Vagina (tissue), 2 donors: ENCODE data around the gene KCNA2. TPM values are rescaled to one million over a fixed set of nuclear protein-coding genes. Genes with fewer than 3 reads are reported as not detected.

ENCODE experiments used
- DNase-seq, 2 donors: peaks; one replicate each; pipeline ENCODE4 v3.0.0-alpha.2; 2017; ENCODE audit errors: extremely low spot score in 2 of 2
- H3K27ac ChIP-seq: fragments of 200-600 bp; sonication (generic); one replicate; pipeline ENCODE4 v1.5.1; 2019
- H3K27me3 ChIP-seq: fragments of 200-600 bp; sonication (generic); one replicate; pipeline ENCODE4 v1.5.1; 2019
- H3K36me3 ChIP-seq, 2 donors: fragments of 200-600 bp; sonication (generic); one replicate each; pipeline ENCODE4 v1.5.1; 2017 to 2019
- H3K4me1 ChIP-seq: fragments of 200-600 bp; sonication (generic); one replicate; pipeline ENCODE4 v1.5.1; 2019
- H3K4me3 ChIP-seq, 2 donors: fragments of 200-600 bp; sonication (generic); 1 replicate in 1 of 2; 2 replicates in 1 of 2; pipeline ENCODE4 v1.5.1; 2016 to 2019
- H3K9me3 ChIP-seq: fragments of 200-600 bp; sonication (generic); one replicate; pipeline ENCODE4 v1.5.1; 2019
- POLR2A ChIP-seq, 2 donors: fragments of 450-650 bp; IDR thresholded peaks; one replicate each; pipeline ENCODE4 v1.6.1; 2017; ENCODE audit warnings: antibody characterized with exemption in 2 of 2, mild to moderate bottlenecking in 2 of 2, moderate library complexity in 2 of 2
- POLR2AphosphoS5 ChIP-seq, 2 donors: sonication (generic); formaldehyde crosslinking; IDR thresholded peaks; one replicate each; pipeline ENCODE4 v1.9.0; 2017; ENCODE audit warnings: antibody characterized with exemption in 2 of 2, mild to moderate bottlenecking in 2 of 2, low read depth in 1 of 2; ENCODE audit not compliant: insufficient read depth in 1 of 2
- intact Hi-C: fragments of 100-400 bp; cut with DNase I; formaldehyde crosslinking; loops from one replicate; pipeline ENCODE4 v1.15.1; 2023
- total RNA-seq: library from RNA; depleted of rRNA; stranded (reverse); fragments of >200 nt; gene quantifications from one replicate; pipeline ENCODE4 v1.2.3, GENCODE V29; 2016
- TF ChIP-seq, protein P1 (sequence below), 3 experiments: fragments of 450-650 bp in 2 of 3; fragments of 200-600 bp in 1 of 3; sonication (generic) in 1 of 3; IDR thresholded peaks; one replicate each; pipeline ENCODE4 v1.5.1; 2017 to 2019; ENCODE audit warnings: antibody characterized with exemption in 3 of 3, mild to moderate bottlenecking in 2 of 3, moderate library complexity in 2 of 3

Gene KCNA2
- total RNA-seq, 1 donor from 2014 or later = 0.74 TPM

DNA sequence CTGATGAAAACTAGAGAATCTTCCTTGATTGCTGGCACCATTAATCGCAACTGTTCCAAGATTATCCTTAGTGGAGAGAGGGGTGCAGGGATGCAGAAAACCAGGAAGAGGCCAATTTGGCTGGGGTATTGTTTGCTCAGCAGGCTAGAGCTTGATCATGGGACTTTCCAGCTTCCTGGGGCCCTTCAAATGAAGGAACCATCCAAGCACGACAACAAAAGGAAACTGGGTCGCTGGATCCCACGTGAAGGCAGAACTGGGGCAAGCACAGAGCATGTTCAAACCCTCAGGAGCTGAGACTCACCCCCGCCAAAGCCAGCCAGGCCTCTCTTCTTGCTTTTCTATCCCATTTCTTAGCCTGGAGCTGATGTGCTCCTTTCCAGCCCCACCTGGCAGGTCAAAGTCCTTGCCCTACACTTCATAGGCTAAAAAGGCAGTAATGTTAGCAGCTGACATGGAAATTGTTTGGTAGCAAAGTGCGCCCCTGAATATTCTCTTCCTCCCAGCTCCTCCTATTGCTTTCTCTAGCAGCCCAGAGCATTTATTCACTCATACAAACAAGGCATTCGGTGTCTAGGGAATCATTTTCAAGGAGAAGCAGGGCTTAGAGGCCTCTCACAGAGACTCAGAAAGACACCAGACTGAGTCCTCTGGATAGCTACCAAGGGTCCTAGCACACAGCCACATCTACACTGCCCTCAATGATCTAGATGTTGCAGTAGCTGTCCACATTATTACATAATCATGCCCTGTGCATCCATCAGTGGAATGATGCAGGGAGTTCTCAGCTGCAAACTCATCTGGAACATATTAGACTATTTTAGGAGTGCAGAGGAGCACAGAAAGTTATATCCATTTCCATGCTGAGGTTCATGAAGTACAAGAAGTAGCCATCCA is 11.5 kb downstream of the KCNA2 start:
- H3K4me1 ChIP-seq = no peaks in the 10 kb centered on the region
- intact Hi-C loops = no loop called here
- H3K27me3 ChIP-seq = no peaks in the 10 kb centered on the region
- no peak overlapping the region for H3K4me3 ChIP-seq
- no peak for TF ChIP-seq POLR2A (IDR thresholded peaks at IDR 0.05)
- no peak for TF ChIP-seq POLR2AphosphoS5 (IDR thresholded peaks at IDR 0.05; ENCODE audit: insufficient read depth in 1 of 2, low read depth in 1 of 2)
- TF ChIP-seq, protein P1, sequence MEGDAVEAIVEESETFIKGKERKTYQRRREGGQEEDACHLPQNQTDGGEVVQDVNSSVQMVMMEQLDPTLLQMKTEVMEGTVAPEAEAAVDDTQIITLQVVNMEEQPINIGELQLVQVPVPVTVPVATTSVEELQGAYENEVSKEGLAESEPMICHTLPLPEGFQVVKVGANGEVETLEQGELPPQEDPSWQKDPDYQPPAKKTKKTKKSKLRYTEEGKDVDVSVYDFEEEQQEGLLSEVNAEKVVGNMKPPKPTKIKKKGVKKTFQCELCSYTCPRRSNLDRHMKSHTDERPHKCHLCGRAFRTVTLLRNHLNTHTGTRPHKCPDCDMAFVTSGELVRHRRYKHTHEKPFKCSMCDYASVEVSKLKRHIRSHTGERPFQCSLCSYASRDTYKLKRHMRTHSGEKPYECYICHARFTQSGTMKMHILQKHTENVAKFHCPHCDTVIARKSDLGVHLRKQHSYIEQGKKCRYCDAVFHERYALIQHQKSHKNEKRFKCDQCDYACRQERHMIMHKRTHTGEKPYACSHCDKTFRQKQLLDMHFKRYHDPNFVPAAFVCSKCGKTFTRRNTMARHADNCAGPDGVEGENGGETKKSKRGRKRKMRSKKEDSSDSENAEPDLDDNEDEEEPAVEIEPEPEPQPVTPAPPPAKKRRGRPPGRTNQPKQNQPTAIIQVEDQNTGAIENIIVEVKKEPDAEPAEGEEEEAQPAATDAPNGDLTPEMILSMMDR (IDR thresholded peaks at IDR 0.05) = no peak
- no peaks in the 10 kb centered on the region for H3K36me3 ChIP-seq
- no peak overlapping the region for H3K27ac ChIP-seq
- DNase-seq = no peak
- no peaks in the 10 kb centered on the region for H3K9me3 ChIP-seq

DNA sequence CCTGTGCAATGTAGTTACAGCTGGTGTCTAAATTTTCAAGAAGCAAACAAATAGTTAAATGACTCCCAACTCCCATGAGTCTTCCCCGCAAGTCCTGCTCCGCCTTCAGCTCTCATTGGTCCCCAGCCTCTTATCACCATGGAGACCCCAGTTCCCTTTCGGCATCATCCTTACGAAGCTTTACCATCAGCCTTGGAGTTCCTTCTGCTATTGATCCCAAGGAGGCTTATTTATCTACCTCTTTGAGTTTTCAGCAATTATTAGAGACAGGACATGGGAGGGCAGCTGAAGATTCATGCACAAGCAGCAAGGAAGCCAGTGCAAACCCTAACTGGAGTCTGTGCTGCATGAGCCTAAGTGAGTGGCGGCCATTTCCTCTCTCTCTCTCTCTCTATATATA is 12.3 kb downstream of the KCNA2 start:
- DNase-seq = no peak
- Histone ChIP-seq H3K4me1 (no peaks in the 10 kb centered on the region), H3K4me3 (no peak overlapping the region), H3K27ac (no peak overlapping the region), H3K36me3 (no peaks in the 10 kb centered on the region), H3K27me3 (no peaks in the 10 kb centered on the region), H3K9me3 (no peaks in the 10 kb centered on the region)
- intact Hi-C loops = no loop called here
- TF ChIP-seq POLR2A (IDR thresholded peaks at IDR 0.05) = no peak

DNA sequence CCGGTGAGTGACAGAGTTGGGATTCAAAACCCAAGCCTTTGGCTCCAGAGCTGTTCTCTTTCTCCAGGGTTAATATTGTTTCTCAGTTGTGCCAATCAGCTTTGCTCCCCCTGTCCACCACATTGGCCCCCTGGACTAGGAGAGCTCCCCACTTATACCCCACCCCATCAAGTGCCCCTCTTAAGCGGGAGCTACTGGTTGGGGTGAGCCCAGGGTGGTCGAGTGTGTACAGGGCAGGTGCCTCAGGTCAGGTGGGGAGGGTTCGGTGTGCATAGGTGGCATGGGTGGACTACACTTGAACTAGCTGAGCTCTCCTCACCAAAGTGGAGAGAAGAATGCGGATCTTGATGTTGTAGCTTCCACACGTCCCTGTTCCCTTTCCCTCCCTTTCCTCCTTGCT is 14.2 kb downstream of the KCNA2 start:
- no peak overlapping the region for H3K4me3 ChIP-seq
- intact Hi-C loops = no loop called here
- H3K36me3 ChIP-seq = no peaks in the 10 kb centered on the region

DNA sequence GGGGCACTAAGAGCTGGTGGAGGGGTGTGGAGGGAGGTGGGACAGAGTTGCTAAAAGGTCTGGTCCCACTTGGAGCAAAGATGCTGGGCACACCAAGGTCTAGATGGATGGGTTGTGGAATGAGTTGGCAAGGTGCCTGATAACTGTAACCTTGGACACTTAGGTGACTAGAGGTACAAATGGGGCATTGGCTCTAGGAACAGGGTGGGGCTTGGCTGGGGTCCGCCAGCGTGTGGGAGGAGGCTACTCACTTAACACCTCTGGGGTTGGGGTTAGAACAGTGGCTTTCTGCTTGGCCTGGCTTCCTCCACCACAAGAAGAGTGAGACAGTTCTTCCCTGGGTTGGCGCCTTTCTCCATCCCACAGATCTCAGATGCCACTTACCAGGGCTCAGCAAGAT is 17.2 kb downstream of the KCNA2 start:
- Histone ChIP-seq H3K27ac (no peak overlapping the region), H3K36me3 (no peaks in the 10 kb centered on the region), H3K4me3 (no peak overlapping the region), H3K9me3 (no peaks in the 10 kb centered on the region), H3K27me3 (no peaks in the 10 kb centered on the region), H3K4me1 (no peaks in the 10 kb centered on the region)
- intact Hi-C loops = no loop called here
- no peak for DNase-seq
- TF ChIP-seq, protein P1 (IDR thresholded peaks at IDR 0.05) = no peak
- TF ChIP-seq POLR2A (IDR thresholded peaks at IDR 0.05) = no peak
- TF ChIP-seq POLR2AphosphoS5 (IDR thresholded peaks at IDR 0.05; ENCODE audit: insufficient read depth in 1 of 2, low read depth in 1 of 2) = no peak

More for the DNA sequence above, 14.2 kb downstream of the KCNA2 start:
- DNase-seq = no peak
- H3K9me3 ChIP-seq = no peaks in the 10 kb centered on the region
- no peaks in the 10 kb centered on the region for H3K27me3 ChIP-seq
- no peak overlapping the region for H3K27ac ChIP-seq
- no peaks in the 10 kb centered on the region for H3K4me1 ChIP-seq
- no peak for TF ChIP-seq POLR2A (IDR thresholded peaks at IDR 0.05)
- no peak for TF ChIP-seq POLR2AphosphoS5 (IDR thresholded peaks at IDR 0.05; ENCODE audit: insufficient read depth in 1 of 2, low read depth in 1 of 2)
- TF ChIP-seq, protein P1 (IDR thresholded peaks at IDR 0.05) = no peak

DNA sequence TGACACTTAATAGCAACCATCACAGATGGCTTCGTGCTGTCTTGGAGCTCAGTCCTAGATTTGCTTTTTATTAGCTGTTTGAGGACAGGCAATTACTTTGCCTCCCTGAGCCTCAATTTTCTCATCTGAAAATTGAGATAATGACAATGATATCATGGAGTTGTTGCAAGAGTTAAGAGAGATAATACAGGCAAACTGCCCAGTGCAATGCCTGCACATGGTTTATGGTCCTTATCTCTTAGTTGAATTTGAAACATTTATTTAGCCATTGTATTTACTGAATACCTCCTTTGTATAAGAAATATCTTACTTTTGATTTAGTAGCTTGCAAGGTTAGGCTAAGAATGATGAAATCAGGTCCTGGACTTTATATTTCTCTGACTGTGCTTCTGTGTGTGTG is 17.7 kb downstream of the KCNA2 start:
- intact Hi-C loops = no loop called here
- H3K27ac ChIP-seq = no peak overlapping the region
- no peaks in the 10 kb centered on the region for H3K36me3 ChIP-seq
- H3K4me3 ChIP-seq = no peak overlapping the region
- TF ChIP-seq POLR2A (IDR thresholded peaks at IDR 0.05) (no peak), POLR2AphosphoS5 (IDR thresholded peaks at IDR 0.05; ENCODE audit: insufficient read depth in 1 of 2, low read depth in 1 of 2) (no peak)
- TF ChIP-seq, protein P1 (IDR thresholded peaks at IDR 0.05) = no peak
- H3K27me3 ChIP-seq = no peaks in the 10 kb centered on the region
- no peak for DNase-seq
- H3K4me1 ChIP-seq = no peaks in the 10 kb centered on the region
- no peaks in the 10 kb centered on the region for H3K9me3 ChIP-seq
